ENCODE measurements around the gene PGBD5. TPM values are rescaled to one million over a fixed set of nuclear protein-coding genes. Genes with fewer than 3 reads are reported as not detected.

Gene PGBD5
- total RNA-seq, 1 donor from 2014 or later = 12.8 TPM

DNA sequence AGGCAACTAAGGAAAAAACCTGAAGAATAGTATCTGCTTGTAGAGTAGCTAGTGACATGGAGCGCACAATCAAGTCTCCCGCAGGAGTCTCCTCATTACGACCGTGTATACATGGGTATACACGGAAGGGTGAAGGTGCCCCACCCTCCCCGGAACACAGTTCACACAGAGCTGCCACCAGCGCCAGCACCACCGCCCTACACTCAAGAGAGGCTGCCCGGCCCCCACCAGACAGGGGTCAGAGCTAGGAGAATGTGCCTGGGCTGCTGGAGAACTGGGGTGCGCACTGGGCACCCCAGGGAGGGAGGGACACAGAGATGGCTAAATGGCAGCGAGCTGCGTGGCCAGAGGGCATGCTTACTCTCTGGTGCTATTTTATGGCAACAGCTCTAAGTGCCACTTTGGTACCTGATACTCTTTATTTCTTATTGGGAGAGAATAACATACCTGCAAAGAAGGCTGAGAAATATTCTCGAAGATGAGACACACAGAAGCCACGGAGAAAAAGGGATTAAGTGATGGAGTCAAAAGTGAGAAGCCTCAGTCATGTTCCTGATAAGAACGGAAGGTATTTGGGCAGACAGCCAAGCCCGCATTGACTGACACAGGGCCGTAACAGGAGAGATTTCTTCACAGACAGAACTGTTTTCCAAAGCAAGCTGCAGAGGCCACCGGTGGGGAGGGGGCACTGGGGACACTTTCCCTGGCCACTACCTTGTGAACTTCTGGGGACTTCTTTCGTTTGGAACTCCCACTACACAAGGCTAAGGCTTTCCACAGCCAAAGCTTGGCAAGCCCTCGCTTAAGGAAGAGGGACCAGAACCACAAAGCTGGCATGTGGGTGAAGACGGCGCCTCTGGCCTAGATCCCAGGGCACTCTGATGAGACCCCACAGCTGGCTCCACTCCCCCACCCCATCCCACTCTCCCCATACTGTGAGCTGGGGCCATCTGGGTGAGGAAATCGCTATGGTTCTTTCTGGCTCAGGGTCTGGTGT, 108.0 kb downstream of the PGBD5 start:
- ATAC-seq (ENCODE audit: poor library complexity) (no peak), DNase-seq (no peak)
- intact Hi-C loops (cut with DNase I) = no loop called here

DNA sequence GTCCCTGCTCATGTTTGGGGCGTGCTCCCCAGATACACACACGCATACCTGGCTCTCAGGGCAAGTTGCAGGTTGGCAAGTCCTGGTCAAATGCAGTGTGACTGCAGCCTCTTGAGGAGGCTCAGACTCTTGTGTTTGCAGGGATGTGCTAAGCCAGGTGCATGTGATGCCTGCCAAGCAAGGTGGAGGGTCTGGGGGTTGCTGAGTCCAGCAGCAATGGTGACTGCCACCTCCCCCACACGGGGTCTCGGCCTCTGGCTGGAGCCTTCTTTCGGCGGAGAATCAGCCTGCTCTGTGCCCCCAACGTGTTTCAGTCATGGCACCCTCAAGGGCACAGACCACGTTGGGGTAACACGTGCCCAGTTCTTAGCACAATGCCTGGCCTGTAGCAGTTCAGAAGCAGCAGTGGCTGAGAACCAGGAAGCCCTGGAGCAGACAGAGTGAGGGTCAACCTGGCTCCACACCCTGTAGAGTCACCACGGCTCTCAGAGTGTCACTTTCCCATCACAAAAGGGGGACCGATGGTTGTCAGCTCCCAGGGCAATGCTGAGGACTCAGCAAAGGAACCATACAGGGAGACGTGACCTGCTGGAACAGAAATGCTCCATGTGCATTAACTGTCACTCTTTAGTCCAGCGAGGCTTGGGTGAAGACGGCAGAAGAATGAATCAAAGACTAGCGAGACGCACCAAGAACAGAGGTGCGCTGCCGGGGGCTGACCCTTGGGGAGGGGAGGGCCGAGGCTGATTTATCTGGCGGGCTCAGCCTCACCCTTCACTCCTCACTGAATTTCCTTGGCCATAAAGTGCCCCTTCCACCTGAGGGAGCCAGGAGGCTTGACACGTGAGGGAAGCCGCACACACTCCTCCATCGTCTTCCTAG, 109.0 kb downstream of the PGBD5 start:
- DNase-seq = no peak
- no peak for ATAC-seq (ENCODE audit: poor library complexity)
- intact Hi-C loops (cut with DNase I) = no loop called here

- DNase-seq = no peak
- ATAC-seq (ENCODE audit: poor library complexity) = no peak
- intact Hi-C loops (cut with DNase I) = no loop called here
Observed at GRCh38 chr1:230315099-230315498, 111.0 kb downstream of the PGBD5 start.

- no peak for ATAC-seq (ENCODE audit: poor library complexity)
- no peak for DNase-seq
- intact Hi-C loops (cut with DNase I) = no loop called here
Observed at GRCh38 chr1:230314142-230314470, 112.0 kb downstream of the PGBD5 start.

DNA sequence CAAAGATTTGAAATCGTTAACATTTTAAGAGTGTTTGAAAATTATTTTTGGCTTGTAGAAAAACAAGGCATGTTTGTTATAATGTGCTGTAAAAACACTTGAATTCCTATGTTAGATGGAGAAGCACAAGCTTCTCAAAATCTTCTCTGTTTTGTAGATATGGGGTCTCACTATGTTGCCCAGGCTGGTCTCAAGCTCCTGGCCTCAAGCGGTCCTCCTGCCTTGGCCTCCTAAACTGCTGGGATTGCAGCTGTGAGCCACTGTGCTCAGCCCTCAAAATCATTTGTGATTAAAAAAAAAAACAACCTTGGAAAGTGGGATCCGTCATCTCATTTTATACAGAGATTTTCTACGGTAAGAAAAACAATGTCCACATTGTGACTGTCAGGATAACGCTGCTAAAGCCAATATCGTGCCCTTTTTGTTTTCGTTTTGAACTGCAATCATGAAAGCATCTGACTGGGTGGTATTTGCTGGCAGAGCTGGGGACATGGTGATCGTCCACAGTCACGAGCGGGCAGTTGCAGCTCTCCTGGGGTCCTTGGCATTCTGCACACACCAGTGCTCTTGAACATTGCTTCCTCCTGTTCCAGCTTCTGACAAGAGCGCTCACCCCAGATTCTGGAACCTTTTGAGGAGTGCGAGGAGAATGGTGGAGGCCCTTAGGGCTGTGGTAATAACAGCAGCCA, 112.5 kb downstream of the PGBD5 start:
- intact Hi-C loops (cut with DNase I) = no loop called here
- ATAC-seq (ENCODE audit: poor library complexity) (no peak), DNase-seq (no peak)

DNA sequence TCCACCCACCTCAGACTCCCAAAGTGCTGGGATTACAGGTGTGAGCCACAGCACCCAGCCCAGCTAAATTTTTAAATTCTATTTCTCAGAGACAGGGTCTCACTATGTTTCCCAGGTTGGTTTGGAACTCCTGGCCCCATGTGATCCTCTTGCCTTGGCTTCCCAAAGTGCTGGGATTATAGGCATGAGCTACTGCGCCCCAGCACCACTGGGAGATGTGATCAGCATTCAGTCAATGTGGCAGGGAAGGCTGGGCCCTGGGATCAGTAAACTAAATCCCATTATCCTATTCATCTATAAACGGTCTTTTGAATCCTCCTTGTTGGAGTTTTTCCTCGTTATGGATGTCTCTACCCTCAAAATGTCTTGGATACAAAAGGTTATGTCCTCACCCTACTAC, 113.5 kb downstream of the PGBD5 start:
- DNase-seq (no peak), ATAC-seq (ENCODE audit: poor library complexity) (no peak)
- intact Hi-C loops (cut with DNase I) = no loop called here

DNA sequence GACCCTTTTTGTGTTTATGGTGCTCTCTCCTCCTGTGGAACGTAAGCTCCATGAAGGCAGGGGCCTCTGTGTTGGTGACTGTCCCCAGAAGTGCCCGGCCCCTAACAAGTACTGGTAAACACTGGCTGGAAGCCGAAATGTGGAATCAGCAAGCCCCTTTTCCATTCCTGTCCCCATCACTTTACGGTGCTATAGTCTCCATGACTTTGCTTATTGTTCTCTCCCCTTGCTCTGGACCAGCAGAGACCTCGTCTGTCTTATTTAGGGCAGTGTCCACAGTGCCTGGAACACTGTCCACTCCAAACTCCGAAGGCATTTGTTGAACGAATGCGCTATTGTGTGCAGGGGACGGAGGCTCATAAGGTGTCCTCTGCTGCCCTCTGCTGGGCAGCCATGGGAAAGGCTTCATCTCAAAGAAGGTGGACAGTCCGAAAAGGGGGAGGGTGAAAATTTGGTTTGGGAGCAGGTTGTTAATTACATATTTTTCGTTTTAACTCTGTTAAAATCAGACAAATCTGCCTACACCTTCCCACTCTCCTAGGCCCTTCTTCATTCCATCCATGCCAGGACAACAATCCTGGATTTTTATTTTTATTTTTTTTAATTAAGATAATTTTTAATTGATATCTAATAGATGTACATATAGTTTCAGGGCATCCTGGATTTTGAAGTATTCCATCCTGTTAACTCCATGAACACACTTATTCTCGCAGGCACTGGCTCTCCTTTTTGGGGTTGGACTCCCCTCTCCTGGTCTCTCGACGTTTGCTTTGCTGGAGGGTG, 115.6 kb downstream of the PGBD5 start:
- DNase-seq = peak; percentile 88
- ATAC-seq (ENCODE audit: poor library complexity) = peak; percentile 94
- intact Hi-C loops (cut with DNase I) = loop anchor here (2.0 kb wide), 1 partner anchor 650 kb away; no protein-coding TSS in a partner anchor

GRCh38 chr1:230309646-230310177, 116.4 kb downstream of the PGBD5 start:
- intact Hi-C loops (cut with DNase I) = loop anchor here (2.0 kb wide), 1 partner anchor 649 kb away; no protein-coding TSS in a partner anchor
- ATAC-seq (ENCODE audit: poor library complexity) = no peak
- DNase-seq = no peak

- no peak for ATAC-seq (ENCODE audit: poor library complexity)
- intact Hi-C loops (cut with DNase I) = no loop called here
Observed at GRCh38 chr1:230308821-230309220, 117.3 kb downstream of the PGBD5 start.

GRCh38 chr1:230308039-230308438, 118.1 kb downstream of the PGBD5 start:
- intact Hi-C loops (cut with DNase I) = no loop called here
- no peak for ATAC-seq (ENCODE audit: poor library complexity)
- DNase-seq = peak; percentile 81

More at GRCh38 chr1:230308821-230309220, 117.3 kb downstream of the PGBD5 start:
- DNase-seq = no peak

DNA sequence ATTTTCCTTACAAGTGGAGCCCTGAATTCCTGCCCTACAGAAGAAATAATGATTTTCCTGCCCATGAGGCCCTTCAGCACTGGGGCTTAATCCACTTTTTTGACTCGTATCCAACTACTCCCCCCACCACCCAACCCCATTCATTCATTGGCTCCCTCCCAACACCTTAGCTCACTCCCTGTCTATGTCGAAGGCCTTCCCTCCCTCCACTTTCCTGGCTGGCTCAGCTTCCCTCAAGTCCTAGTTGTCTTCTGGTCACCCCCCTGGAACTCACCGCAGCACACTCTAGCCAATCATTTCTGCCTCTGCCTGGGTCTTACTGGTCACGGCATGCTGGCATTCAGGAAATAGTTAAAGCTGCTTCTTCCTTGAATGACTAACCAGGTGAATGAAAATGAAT, 118.9 kb downstream of the PGBD5 start:
- intact Hi-C loops (cut with DNase I) = no loop called here
- ATAC-seq (ENCODE audit: poor library complexity) (no peak), DNase-seq (no peak)

- no peak for DNase-seq
- no peak for ATAC-seq (ENCODE audit: poor library complexity)
- intact Hi-C loops (cut with DNase I) = no loop called here
Observed at GRCh38 chr1:230306169-230306568, 120.0 kb downstream of the PGBD5 start.

GRCh38 chr1:230303822-230304221, 122.3 kb downstream of the PGBD5 start:
- intact Hi-C loops (cut with DNase I) = no loop called here
- DNase-seq = no peak
- ATAC-seq (ENCODE audit: poor library complexity) = peak; percentile 62

DNA sequence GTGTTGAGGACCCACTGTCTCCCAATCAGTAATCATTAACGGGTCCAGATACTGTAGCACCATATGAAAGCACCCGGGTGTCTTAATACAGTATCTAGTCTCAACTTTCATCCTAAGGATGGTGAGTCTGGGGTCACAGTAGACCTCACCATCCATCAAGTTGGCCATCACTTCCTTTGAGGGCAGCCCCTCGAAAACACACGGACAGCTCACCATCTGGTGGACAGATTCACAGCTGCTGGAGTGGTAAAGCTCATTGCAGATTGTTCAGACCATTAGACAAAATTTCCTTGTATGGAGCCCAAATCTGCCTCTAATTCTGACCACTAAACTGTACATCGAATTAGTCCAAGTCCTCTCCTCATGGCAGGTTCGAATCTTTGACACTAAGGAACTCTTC, 123.1 kb downstream of the PGBD5 start:
- ATAC-seq (ENCODE audit: poor library complexity) (no peak), DNase-seq (peak; percentile 15)
- intact Hi-C loops (cut with DNase I) = no loop called here

- ATAC-seq (ENCODE audit: poor library complexity) (no peak), DNase-seq (peak; percentile 17)
- intact Hi-C loops (cut with DNase I) = no loop called here
Observed at GRCh38 chr1:230301822-230302221, 124.3 kb downstream of the PGBD5 start.

- ATAC-seq (ENCODE audit: poor library complexity) (peak; percentile 52), DNase-seq (no peak)
- intact Hi-C loops (cut with DNase I) = no loop called here
Observed at GRCh38 chr1:230301322-230301721, 124.8 kb downstream of the PGBD5 start.

DNA sequence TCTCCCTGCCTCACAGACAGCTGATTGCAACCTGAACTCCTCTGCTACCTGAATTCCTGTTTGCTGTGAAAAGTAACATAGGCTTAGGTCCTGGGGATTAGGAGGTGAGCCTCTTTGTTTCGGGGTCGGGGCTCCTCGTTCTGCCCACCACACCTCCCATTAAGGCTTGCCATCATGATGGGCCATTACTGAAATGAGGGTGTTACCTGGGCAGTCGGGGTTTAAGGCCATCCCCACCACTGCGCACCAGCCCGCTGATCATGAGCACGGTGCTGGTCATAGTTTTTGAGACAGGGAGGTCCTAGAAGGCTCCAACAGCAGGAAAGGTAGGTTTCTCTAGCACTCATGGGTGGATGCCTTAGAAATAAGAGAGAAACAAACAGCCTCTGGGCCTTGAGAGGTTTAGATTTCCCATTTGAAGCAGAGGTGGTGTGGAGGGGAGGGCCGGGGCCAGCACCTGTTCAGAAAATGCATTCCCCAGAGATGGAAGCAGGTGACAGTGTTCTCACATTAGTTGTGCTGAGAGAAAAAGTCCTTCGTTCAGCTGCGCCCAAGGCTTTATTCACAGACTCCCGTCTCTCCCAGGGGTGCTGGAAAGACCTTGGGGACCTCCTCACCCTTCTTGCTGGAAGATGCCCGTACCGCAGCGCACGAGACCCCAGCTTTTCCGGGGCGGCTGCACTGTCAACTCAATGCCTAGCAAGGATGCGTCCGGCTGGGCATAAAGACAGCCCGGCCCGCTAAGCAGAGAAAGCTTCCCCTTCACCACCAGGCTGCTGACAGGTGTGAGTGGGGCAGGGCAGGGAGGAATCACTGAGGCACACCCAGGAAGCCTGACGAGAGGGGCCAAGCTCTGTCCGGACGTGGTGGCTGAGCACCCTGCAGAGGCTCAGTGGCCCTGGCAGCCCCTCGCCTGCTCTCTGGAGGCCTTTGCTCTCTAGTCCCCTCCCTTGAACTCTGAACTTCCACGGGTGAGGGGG, 125.5 kb downstream of the PGBD5 start:
- ATAC-seq (ENCODE audit: poor library complexity) (no peak), DNase-seq (no peak)
- intact Hi-C loops (cut with DNase I) = no loop called here

Data from Right ventricle myocardium superior (tissue), 1 donor.